K562 (cell line): ENCODE data around the gene IL12B. TPM values are rescaled to one million over a fixed set of nuclear protein-coding genes. Genes with fewer than 3 reads are reported as not detected.

Source experiments
- ATAC-seq: fragments of 200-7000 bp; cut with Tn5 transposase; 3 replicates; pipeline ENCODE4 v1.9.1; 2020; ENCODE audit warnings: moderate library complexity
- BruUV-seq: library from RNA; stranded (reverse); fragments of 400-500 nt; replicated peaks from 2 replicates; lab custom pipeline; 2021; lab: Mats Ljungman, UMichigan
- CTCF ChIA-PET: fragments of 300-600 bp; formaldehyde crosslinking; extraction: SDS; loops from one replicate; lab custom pipeline; 2021; ENCODE audit warnings: low intra/inter-chr PET ratio; lab: Yijun Ruan, JAX
- POLR2A ChIA-PET: fragments of 300-600, 350-650 bp; sonication (Branson Sonifier 250); formaldehyde crosslinking; extraction: SDS; loops from one replicate; lab custom pipeline; 2021; ENCODE audit warnings: antibody characterized with exemption, inconsistent platforms; lab: Yijun Ruan, JAX
- DNase-seq, 4 experiments: peaks; one replicate each; pipeline versions ENCODE4 v3.0.0 to v3.0.0-alpha.2; 2011 to 2018; ENCODE audit warnings: low spot score in 3 of 4, mixed read lengths in 3 of 4; ENCODE audit errors: extremely low read depth in 1 of 4
- FAIRE-seq: peaks from 2 replicates; lab custom pipeline; 2011; peaks lifted over from hg19 to GRCh38; lab: Jason Lieb, UNC
- H2AFZ ChIP-seq: 2 replicates; pipeline ENCODE4 v1.6.0; 2011; ENCODE audit warnings: low read depth, low read length, control low read depth, inconsistent platforms
- H3K27ac ChIP-seq: fragments of 200-600 bp; 3 replicates; pipeline ENCODE4 v1.8.0; 2011; ENCODE audit warnings: low read depth, mild to moderate bottlenecking, control low read depth, inconsistent platforms, low read length, moderate library complexity, mixed read lengths; ENCODE audit errors: extremely low read depth
- H3K27me3 ChIP-seq, 2 experiments: fragments of 300-600 bp in 1 of 2; 2 replicates in 1 of 2; 3 replicates in 1 of 2; pipeline versions ENCODE4 v1.6.0 to v1.8.0; 2011; ENCODE audit warnings: inconsistent platforms in 2 of 2, low read length in 2 of 2, mild to moderate bottlenecking in 1 of 2, mixed read lengths in 1 of 2, moderate library complexity in 1 of 2; ENCODE audit not compliant: control insufficient read depth in 2 of 2, insufficient read depth in 2 of 2
- H3K36me3 ChIP-seq: fragments of 300-600 bp; 3 replicates; pipeline ENCODE4 v1.8.0; 2011; ENCODE audit warnings: mild to moderate bottlenecking, low read length, inconsistent platforms; ENCODE audit not compliant: control insufficient read depth, insufficient read depth
- H3K4me1 ChIP-seq, 2 experiments: fragments of 200-600 bp in 1 of 2; replicated peaks in 1 of 2; 2 replicates in 1 of 2; 3 replicates in 1 of 2; pipeline versions ENCODE4 v1.5.1 to v1.8.0; 2011; ENCODE audit warnings: inconsistent platforms in 2 of 2, low read length in 2 of 2, mild to moderate bottlenecking in 1 of 2, mixed read lengths in 1 of 2, moderate library complexity in 1 of 2; ENCODE audit not compliant: control insufficient read depth in 2 of 2, insufficient read depth in 2 of 2
- H3K4me2 ChIP-seq: 2 replicates; pipeline ENCODE4 v1.6.1; 2011; ENCODE audit warnings: low read length, control low read depth, inconsistent platforms, mixed read lengths; ENCODE audit not compliant: insufficient read depth
- H3K4me3 ChIP-seq: fragments of 200-600 bp; sonication (generic), shearing (Covaris generic); 2 replicates; pipeline ENCODE4 v1.5.1; 2016; ENCODE audit warnings: control low read depth, inconsistent platforms
- H3K79me2 ChIP-seq: fragments of 200-600 bp; 3 replicates; pipeline ENCODE4 v1.8.0; 2011; ENCODE audit warnings: low read length, inconsistent platforms; ENCODE audit not compliant: control insufficient read depth, insufficient read depth
- H3K9ac ChIP-seq, 2 experiments: 2 replicates each; pipeline versions ENCODE4 v1.6.0 to v1.6.1; 2011; ENCODE audit warnings: low read depth in 2 of 2, low read length in 2 of 2, control low read depth in 1 of 2, inconsistent platforms in 1 of 2, mild to moderate bottlenecking in 1 of 2, mixed read lengths in 1 of 2; ENCODE audit not compliant: insufficient read depth in 1 of 2
- H3K9me1 ChIP-seq: one replicate; pipeline ENCODE4 v1.6.0; 2011; ENCODE audit warnings: inconsistent platforms, mild to moderate bottlenecking, low read length, moderate library complexity; ENCODE audit not compliant: control insufficient read depth, insufficient read depth
- H3K9me3 ChIP-seq: replicated peaks from 2 replicates; pipeline ENCODE4 v1.5.1; 2011; ENCODE audit warnings: low read depth, low read length, inconsistent platforms; ENCODE audit not compliant: control insufficient read depth, insufficient read depth
- H4K20me1 ChIP-seq: replicated peaks from 2 replicates; pipeline ENCODE4 v1.6.1; 2011; ENCODE audit warnings: low read length, inconsistent platforms, mixed read lengths; ENCODE audit not compliant: control insufficient read depth, insufficient read depth
- BCOR ChIP-seq: fragments of 450-650 bp; IDR thresholded peaks from 2 replicates; pipeline ENCODE4 v1.6.1; 2016
- CREB1 ChIP-seq, 2 experiments: sonication (generic) in 1 of 2; formaldehyde crosslinking in 1 of 2; IDR thresholded peaks; 2 replicates each; pipeline versions ENCODE4 v1.6.1 to v1.8.0; 2012 to 2022; ENCODE audit warnings: inconsistent platforms in 1 of 2, mild to moderate bottlenecking in 1 of 2, missing genetic modification reagents in 1 of 2, moderate library complexity in 1 of 2
- EWSR1 ChIP-seq: fragments of 450-650 bp; IDR thresholded peaks from 2 replicates; pipeline ENCODE4 v1.6.1; 2018; ENCODE audit warnings: borderline replicate concordance, mild to moderate bottlenecking, low read depth, moderate library complexity; ENCODE audit not compliant: partially characterized antibody
- FOXM1 ChIP-seq, 2 experiments: fragments of 450-650 bp in 1 of 2; sonication (generic) in 1 of 2; formaldehyde crosslinking in 1 of 2; IDR thresholded peaks; 2 replicates each; pipeline versions ENCODE4 v1.6.1 to v1.9.0; 2017 to 2022; ENCODE audit warnings: low read depth in 2 of 2, mild to moderate bottlenecking in 2 of 2, missing genetic modification reagents in 1 of 2, moderate library complexity in 1 of 2
- ILK ChIP-seq: fragments of 450-650 bp; IDR thresholded peaks from 2 replicates; pipeline ENCODE4 v1.6.1; 2016; ENCODE audit warnings: missing genetic modification characterization, low read depth, mild to moderate bottlenecking, missing compliant biosample characterization, moderate library complexity, borderline replicate concordance
- RBM17 ChIP-seq: fragments of 200-400 bp; formaldehyde crosslinking; IDR thresholded peaks from 2 replicates; pipeline ENCODE4 v1.6.1; 2017; ENCODE audit warnings: low read depth, mild to moderate bottlenecking, low read length, borderline replicate concordance
- RNF2 ChIP-seq: sonication (generic); IDR thresholded peaks from 2 replicates; pipeline ENCODE4 v1.6.1; 2016
- XRCC3 ChIP-seq: fragments of 450-650 bp; IDR thresholded peaks from 2 replicates; pipeline ENCODE4 v1.6.1; 2017; ENCODE audit warnings: mild to moderate bottlenecking, moderate library complexity
- WGBS: fragments of 100-300 bp; shearing (Covaris generic); methylation state at CpG from one replicate; pipeline ENCODE4 v1.1.6; 2016; ENCODE audit warnings: low coverage, mixed read lengths; ENCODE audit not compliant: insufficient coverage; ENCODE audit errors: missing lambda C conversion rate; 5-methylcytosine and 5-hydroxymethylcytosine counted together
- in situ Hi-C: fragments of 300-500 bp; cut with MboI; formaldehyde crosslinking; loops from 4 replicates; pipeline ENCODE4 v1.15.0; 2018; ENCODE audit warnings: inconsistent platforms, mixed read lengths
- intact Hi-C: fragments of 100-400 bp; cut with micrococcal nuclease; formaldehyde crosslinking; loops from 2 replicates; pipeline ENCODE4 v1.14.2; 2022
- polyA plus RNA-seq, 8 experiments: library from polyadenylated mRNA; depleted of rRNA in 4 of 8; stranded (reverse) in 5 of 8; unstranded in 3 of 8; fragments of >200 nt; fragmentation: Nextera tagmentation in 2 of 8; fragmentation: Illumina TruSeq in 1 of 8; extraction: Ambion mirVana in 2 of 8; extraction: Trizol in 1 of 8; gene quantifications; 2 replicates each; pipeline versions ENCODE4 v1.2.1 to v1.2.3, GENCODE V29; 2011 to 2014; ENCODE audit warnings: inconsistent platforms in 1 of 8, missing spikeins in 1 of 8
- total RNA-seq, 7 experiments: library from RNA; depleted of rRNA in 6 of 7; stranded (reverse); fragments of >200 nt in 6 of 7; fragmentation: Illumina TruSeq in 2 of 7; extraction: Trizol in 2 of 7; gene quantifications; 2 replicates each; pipeline versions ENCODE4 v1.2.1 to v1.2.3, GENCODE V29; 2011 to 2021; ENCODE audit warnings: low replicate concordance in 1 of 7
- TF ChIP-seq, protein P1 (sequence below): fragments of 200-800 bp; sonication (Bioruptor generic); IDR thresholded peaks from 2 replicates; pipeline ENCODE4 v1.6.1; 2017; ENCODE audit warnings: missing genetic modification characterization, missing compliant biosample characterization
- TF ChIP-seq, protein P2 (sequence below): fragments of 450-650 bp; formaldehyde crosslinking; IDR thresholded peaks from 2 replicates; pipeline ENCODE4 v1.4.0; 2020; ENCODE audit warnings: mild to moderate bottlenecking, moderate library complexity
- TF ChIP-seq, protein P3 (sequence below), 2 experiments: fragments of 450-650 bp in 1 of 2; sonication (generic) in 1 of 2; formaldehyde crosslinking; conservative IDR thresholded peaks; 2 replicates each; pipeline versions ENCODE4 v1.4.0 to v1.8.1; 2020 to 2022; ENCODE audit warnings: mild to moderate bottlenecking in 1 of 2, missing genetic modification reagents in 1 of 2

IL12B gene
- total and polyA plus RNA-seq, 9 of the 15 experiments (the other 6 are each of a cell fraction or from before 2014, with no cell fraction given), result not detected

DNA sequence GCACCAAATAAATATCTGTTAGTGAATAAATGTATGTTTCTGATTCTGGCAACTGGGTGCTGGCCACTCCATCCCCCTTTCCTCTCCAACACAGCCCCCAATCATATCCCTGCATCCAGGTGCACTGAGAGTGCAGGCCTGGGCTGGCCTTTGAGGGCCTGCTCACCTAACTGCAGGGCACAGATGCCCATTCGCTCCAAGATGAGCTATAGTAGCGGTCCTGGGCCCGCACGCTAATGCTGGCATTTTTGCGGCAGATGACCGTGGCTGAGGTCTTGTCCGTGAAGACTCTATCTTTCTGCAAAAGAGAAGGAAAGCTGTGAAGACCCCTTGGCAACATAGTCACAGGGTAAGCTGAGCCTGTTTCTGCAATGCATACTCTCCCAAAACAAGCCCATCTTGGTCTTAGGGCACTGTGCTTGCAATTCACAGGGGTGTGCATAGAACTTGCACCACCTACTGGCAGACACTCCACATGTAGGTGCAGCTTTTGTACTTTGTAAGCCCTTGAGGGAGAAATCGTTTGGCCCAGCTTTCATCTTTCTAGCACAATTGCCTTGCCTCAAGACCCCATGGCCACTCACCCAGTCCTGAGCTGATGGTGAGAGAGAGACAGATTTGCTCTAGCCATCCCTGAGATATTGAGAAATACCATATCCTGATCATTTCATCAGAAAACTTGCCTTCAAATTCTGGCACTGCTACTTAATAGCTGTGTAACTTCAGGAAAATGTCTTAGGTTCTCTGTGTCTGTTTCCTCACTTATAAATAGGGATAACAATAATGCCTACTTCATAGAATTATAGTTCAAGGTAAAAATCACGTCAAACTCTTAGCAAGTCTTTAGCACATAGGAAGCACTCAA, 13.5 kb downstream of the IL12B start:
- H3K79me2 ChIP-seq, result no peaks in the 10 kb centered on the region
- no peak overlapping the region for H2AFZ ChIP-seq
- H3K9me3 ChIP-seq, result no peaks in the 10 kb centered on the region
- POLR2A ChIA-PET, result interaction anchor here (0.6 to 1.1 kb wide), 3 partner anchors 18 to 55 kb away, joined by 3 to 4 read pairs (median 3); no protein-coding TSS in a partner anchor
- no peaks in the 10 kb centered on the region for H4K20me1 ChIP-seq
- no peak overlapping the region for H3K9ac ChIP-seq
- H3K36me3 ChIP-seq, result no peaks in the 10 kb centered on the region
- peak; percentile 95 for ATAC-seq
- CTCF ChIA-PET, result interaction anchor here (1.1 to 4.3 kb wide), 3 partner anchors 29 to 160 kb away, joined by 3 to 29 read pairs (median 19); no protein-coding TSS in a partner anchor
- peak; percentile 20 to 64 (median 36) for DNase-seq
- peaks cover 5 to 9% of the 10 kb centered on the region in 2 experiments; a peak in 4 of 5 replicates for H3K27me3 ChIP-seq
- no peak overlapping the region for H3K4me2 ChIP-seq
- H3K4me3 ChIP-seq, result no peak overlapping the region
- no TSS peak for BruUV-seq
- intact Hi-C loops (loop anchor here (1.0 to 2.0 kb wide), 3 partner anchors 30 to 164 kb away; no protein-coding TSS in a partner anchor), in situ Hi-C loops (loop anchor here (5.0 to 25.0 kb wide), 2 partner anchors 159 to 604 kb away; no protein-coding TSS in a partner anchor)
- peak; percentile 90 for FAIRE-seq
- WGBS, result 47% methylated on average over 9 of the region's 9 CpGs
- no peaks in the 10 kb centered on the region for H3K4me1 ChIP-seq
- H3K9me1 ChIP-seq, result no peaks in the 10 kb centered on the region
- no peak overlapping the region for H3K27ac ChIP-seq
- TF ChIP-seq, protein P1, sequence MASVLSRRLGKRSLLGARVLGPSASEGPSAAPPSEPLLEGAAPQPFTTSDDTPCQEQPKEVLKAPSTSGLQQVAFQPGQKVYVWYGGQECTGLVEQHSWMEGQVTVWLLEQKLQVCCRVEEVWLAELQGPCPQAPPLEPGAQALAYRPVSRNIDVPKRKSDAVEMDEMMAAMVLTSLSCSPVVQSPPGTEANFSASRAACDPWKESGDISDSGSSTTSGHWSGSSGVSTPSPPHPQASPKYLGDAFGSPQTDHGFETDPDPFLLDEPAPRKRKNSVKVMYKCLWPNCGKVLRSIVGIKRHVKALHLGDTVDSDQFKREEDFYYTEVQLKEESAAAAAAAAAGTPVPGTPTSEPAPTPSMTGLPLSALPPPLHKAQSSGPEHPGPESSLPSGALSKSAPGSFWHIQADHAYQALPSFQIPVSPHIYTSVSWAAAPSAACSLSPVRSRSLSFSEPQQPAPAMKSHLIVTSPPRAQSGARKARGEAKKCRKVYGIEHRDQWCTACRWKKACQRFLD, result no peak
- TF ChIP-seq RBM17 (no peak), XRCC3 (no peak), EWSR1 (no peak), RNF2 (no peak), BCOR (no peak), CREB1 (IDR thresholded peaks at IDR 0.05) (no peak), CREB1 (CRISPR knock-in tag; IDR thresholded peaks at IDR 0.05) (no peak), FOXM1 (IDR thresholded peaks at IDR 0.05; ENCODE audit: low read depth) (no peak), FOXM1 (CRISPR knock-in tag; IDR thresholded peaks at IDR 0.05; ENCODE audit: low read depth) (no peak), ILK (tag) (no peak)
- TF ChIP-seq, protein P2, sequence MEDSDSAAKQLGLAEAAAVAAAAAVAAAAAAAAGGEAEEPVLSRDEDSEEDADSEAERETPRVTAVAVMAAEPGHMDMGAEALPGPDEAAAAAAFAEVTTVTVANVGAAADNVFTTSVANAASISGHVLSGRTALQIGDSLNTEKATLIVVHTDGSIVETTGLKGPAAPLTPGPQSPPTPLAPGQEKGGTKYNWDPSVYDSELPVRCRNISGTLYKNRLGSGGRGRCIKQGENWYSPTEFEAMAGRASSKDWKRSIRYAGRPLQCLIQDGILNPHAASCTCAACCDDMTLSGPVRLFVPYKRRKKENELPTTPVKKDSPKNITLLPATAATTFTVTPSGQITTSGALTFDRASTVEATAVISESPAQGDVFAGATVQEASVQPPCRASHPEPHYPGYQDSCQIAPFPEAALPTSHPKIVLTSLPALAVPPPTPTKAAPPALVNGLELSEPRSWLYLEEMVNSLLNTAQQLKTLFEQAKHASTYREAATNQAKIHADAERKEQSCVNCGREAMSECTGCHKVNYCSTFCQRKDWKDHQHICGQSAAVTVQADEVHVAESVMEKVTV (CRISPR knock-in tag), result peak; percentile 44; the same call in 1 of the 2 replicates
- TF ChIP-seq, protein P3, sequence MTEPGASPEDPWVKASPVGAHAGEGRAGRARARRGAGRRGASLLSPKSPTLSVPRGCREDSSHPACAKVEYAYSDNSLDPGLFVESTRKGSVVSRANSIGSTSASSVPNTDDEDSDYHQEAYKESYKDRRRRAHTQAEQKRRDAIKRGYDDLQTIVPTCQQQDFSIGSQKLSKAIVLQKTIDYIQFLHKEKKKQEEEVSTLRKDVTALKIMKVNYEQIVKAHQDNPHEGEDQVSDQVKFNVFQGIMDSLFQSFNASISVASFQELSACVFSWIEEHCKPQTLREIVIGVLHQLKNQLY (CRISPR knock-in tag; conservative IDR thresholded peaks at IDR 0.05), result no peak
